ENCODE measurements around the gene SH2D3C. TPM values are rescaled to one million over a fixed set of nuclear protein-coding genes. Genes with fewer than 3 reads are reported as not detected.

Gene SH2D3C
- total and polyA plus RNA-seq, 2 of the 8 experiments (the other 6 are each of a cell fraction or from before 2014, with no cell fraction given), result 6.4 to 8.1 TPM

DNA sequence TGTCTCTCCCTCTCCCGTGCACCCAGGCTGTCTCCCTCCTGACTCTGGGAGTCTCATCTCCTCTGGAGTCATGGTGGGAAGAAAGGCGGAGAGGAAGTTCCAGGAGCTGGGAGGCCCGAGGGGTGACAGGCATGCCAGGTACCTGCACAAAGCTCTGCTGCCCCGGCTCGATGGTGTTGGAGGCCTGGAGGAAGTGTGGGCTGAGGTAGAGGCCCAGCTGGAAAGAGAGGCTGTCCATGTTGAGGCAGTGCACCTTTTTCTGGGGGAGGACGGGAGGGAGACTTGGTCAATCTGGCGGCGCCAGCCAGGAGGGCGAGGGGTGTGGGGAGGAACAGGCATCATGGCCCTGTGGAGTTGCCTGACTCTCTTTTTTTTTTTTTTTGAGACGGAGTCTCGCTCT is 40.1 kb upstream of the SH2D3C start:
- Histone ChIP-seq H3K4me2 (ENCODE audit: insufficient read depth in 1 of 2, low read depth in 2 of 2, low read length in 2 of 2) (no peak overlapping the region), H4K20me1 (replicated peaks in 1 of 2; ENCODE audit: control insufficient read depth in 1 of 2, insufficient read depth in 2 of 2, low read length in 2 of 2) (peaks cover 2 to 6% of the 10 kb centered on the region in 2 experiments), H3K23ac (ENCODE audit: insufficient read length) (no peak overlapping the region), H3K4me3 (ENCODE audit: extremely low read depth in 1 of 4, insufficient read depth in 2 of 4, low read depth in 3 of 4, low read length in 4 of 4) (no peak overlapping the region), H3K27me3 (replicated peaks in 1 of 4; ENCODE audit: control insufficient read depth in 3 of 4, extremely low read depth in 1 of 4, insufficient read depth in 3 of 4, low read length in 3 of 4) (no peaks in the 10 kb centered on the region), H3K36me3 (ENCODE audit: control insufficient read depth in 2 of 4, insufficient read depth in 4 of 4, low read length in 3 of 4) (peaks cover 4 to 9% (median 7%) of the 10 kb centered on the region in 4 experiments; a peak in 7 of 8 replicates), H3K23me2 (ENCODE audit: low read depth, low read length) (no peaks in the 10 kb centered on the region), H4K8ac (ENCODE audit: extremely low read depth, insufficient read depth, low read length) (no peak overlapping the region), H2BK20ac (ENCODE audit: low read length) (no peak overlapping the region), H3K27ac (ENCODE audit: low read depth, low read length) (no peak overlapping the region), H3K9me3 (ENCODE audit: insufficient read depth in 2 of 2, low read depth in 1 of 2, low read length in 1 of 2) (no peaks in the 10 kb centered on the region), H3K9ac (replicated peaks in 1 of 4; ENCODE audit: extremely low read depth in 1 of 4, low read depth in 3 of 4, low read length in 3 of 4) (no peak overlapping the region), H3K79me2 (ENCODE audit: control insufficient read depth in 1 of 2, insufficient read depth in 2 of 2, low read length in 2 of 2) (no peaks in the 10 kb centered on the region), H3K56ac (replicated peaks; ENCODE audit: insufficient read length, low read depth, low read length) (no peak overlapping the region), H4K91ac (replicated peaks; ENCODE audit: insufficient read length, low read length) (no peak overlapping the region), H3K4me1 (replicated peaks in 1 of 4; ENCODE audit: control insufficient read depth in 3 of 4, insufficient read depth in 4 of 4, low read length in 3 of 4) (no peaks in the 10 kb centered on the region), H3K14ac (ENCODE audit: insufficient read length) (no peak overlapping the region), H2BK5ac (ENCODE audit: low read depth, low read length) (no peak overlapping the region), H4K5ac (ENCODE audit: insufficient read length, low read depth, low read length) (no peak overlapping the region), H3K4ac (replicated peaks; ENCODE audit: insufficient read length, low read depth, low read length) (no peak overlapping the region), H2AK5ac (ENCODE audit: low read depth, low read length) (no peak overlapping the region), H3K79me1 (ENCODE audit: low read depth, low read length) (no peaks in the 10 kb centered on the region), H2BK12ac (ENCODE audit: low read depth, low read length) (no peak overlapping the region), H2AFZ (ENCODE audit: low read length) (no peak overlapping the region), H3K18ac (ENCODE audit: extremely low read depth, low read length) (no peak overlapping the region), H2BK15ac (ENCODE audit: low read length) (no peak overlapping the region), H2BK120ac (replicated peaks; ENCODE audit: low read depth, low read length) (no peak overlapping the region)
- POLR2A ChIA-PET (ENCODE audit: partially characterized antibody), result interaction anchor here (1.3 to 6.7 kb wide), 7 partner anchors 6 to 67 kb away, joined by 3 to 34 read pairs (median 7); no protein-coding TSS in a partner anchor
- DNase-seq (ENCODE audit: low read depth in 1 of 2, low spot score in 2 of 2), result no peak
- FAIRE-seq, result no peak
- TF ChIP-seq SP1 (IDR thresholded peaks at IDR 0.05; ENCODE audit: low read depth, low read length) (no peak), CREB1 (IDR thresholded peaks at IDR 0.05) (no peak), HDAC2 (IDR thresholded peaks at IDR 0.05; ENCODE audit: borderline replicate concordance in 1 of 2, low read depth in 2 of 2, low read length in 2 of 2) (no peak), TAF7 (optimal IDR thresholded peaks at IDR 0.05; ENCODE audit: borderline replicate concordance, low read depth, low read length) (no peak)
- CTCF ChIA-PET (ENCODE audit: partially characterized antibody), result interaction anchor here (0.9 to 3.5 kb wide), 7 partner anchors 9 to 329 kb away, joined by 3 to 26 read pairs (median 4); no protein-coding TSS in a partner anchor
- WGBS, 2 experiments (ENCODE audit: extremely low coverage in 1 of 2, insufficient coverage in 1 of 2, insufficient read length in 1 of 2, insufficient replicate concordance in 2 of 2, low coverage in 1 of 2, low lambda C conversion rate in 2 of 2, missing lambda C conversion rate in 1 of 2), result 98% methylated on average over 9 of the region's 11 CpGs; no CpG with 5 or more reads in 1 of the 2 experiments
